Measurements from ENCODE around the gene SPTSSB.
A peak's percentile ranks its signal among the peaks of the same experiment; 100 is the strongest.

Gene SPTSSB

DNA sequence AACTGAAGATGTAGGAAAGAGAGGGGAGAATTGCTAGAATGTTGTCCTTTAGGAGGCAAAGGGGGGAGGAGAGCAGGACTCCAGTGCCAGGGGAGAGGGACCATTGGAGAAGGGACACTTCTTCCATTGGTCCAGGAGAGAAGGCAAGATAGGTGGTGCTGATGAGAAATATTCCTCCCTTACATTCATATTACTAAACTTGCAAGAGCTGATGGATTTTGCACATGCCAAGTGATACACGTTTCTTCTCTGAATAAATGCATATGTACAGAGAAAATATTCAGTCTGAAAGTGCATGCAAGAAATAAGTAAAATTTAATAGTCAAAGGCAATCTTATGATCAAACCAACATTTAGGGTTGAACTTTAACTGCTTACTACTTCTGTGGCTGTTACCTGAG, 21.5 kb upstream of the SPTSSB start:
- DNase-seq: no peak

DNA sequence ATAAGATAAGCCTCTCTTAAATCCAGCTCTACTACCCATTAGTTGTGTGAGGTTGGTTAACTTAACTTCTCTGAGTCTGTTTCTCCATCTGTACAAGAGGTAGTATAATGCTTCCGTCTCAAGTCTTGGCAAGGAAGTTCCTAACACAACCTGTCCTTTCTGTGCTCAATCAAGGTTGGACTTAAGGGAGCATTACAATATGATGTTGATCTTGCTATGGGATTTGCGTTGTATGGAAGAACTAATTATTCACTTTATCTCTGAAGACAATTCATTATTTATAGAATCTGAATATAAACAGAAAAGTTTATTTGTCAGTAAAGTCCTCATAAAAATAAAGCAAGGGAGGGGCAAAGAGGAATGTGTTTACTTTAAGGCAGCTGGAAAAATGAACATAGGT, 18.9 kb upstream of the SPTSSB start:
- DNase-seq: no peak

DNA sequence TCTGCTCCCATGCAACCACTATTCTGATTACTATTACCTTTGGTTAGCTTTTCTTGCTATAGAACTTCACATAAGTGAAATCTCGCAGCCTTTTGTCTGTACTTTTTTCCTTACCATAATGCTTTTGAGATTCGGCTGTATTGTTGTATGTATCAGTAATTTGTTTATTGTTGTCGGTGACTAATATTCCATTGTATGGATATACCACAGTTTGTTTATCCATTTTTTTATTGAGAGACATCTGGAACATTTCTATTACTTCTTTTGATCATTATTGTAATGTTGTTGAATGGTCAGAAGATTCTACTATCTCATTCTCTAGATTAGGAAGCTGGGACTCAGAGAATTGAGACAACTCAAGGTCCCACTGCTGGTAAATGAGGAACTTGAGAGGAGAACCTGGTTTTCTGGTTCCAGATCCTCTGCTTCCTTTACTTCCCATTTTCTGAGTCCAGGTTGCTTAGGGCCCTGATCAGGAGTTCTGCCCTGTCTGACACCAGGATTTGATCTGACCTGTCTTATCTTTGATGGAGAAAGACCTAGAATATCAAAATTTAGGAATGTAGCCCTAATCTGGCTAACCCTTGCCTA, 18.2 kb upstream of the SPTSSB start:
- DNase-seq: no peak

DNA sequence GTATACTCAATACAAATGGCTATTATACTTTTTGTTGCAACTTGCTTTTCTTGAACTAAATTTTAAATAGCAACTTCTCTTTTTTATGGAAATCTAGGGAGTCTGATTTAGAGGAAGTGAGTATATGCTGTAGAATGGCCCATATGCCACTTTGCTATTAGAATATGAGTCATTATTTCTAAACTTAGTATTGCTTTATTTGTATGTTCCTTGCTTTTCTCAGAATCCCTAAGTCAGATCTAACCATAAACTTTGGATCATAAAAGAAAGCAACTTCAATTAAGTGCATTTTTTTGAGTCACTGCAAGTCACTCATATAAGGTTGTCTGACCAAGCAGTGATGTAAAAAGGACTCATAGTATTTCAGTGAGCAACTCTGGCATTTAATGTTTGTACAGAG, 17.5 kb upstream of the SPTSSB start:
- DNase-seq: no peak

DNA sequence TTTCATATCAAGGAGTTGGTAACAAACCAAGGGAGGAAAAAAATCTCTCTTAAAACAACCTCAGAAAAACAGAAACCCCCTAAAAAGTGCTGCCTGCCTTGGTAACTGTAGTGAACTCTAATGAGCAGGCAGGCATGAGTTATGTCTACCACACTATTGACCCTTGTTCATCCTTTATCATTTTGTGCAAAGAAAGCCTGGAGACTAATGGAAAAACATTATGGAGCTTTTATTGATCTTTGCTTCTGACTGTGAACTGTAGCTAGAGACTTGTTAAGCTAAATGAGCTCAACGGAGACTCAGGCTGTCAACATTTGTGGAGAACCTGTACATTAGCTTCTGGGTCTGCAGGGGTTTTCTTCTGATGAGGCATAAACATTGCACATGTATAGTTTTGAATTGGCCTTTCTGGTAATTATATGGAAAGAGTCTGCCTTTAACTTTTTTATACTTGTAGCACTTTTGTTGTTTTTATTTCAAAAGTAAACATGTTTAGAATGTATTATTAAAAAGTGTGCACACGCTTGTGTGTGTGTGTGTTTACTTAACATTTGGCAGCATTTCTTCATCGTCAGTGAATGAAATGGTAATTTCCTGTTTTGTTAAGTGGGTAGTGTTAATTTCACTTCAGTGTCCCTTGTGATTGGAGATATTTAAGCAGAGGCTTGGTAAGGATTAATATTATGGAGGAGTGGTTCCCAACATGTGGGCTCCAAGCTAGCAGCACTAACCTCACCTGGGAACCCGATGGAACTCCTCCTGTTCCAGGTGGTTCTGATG, 15.9 kb upstream of the SPTSSB start:
- DNase-seq: no peak

DNA sequence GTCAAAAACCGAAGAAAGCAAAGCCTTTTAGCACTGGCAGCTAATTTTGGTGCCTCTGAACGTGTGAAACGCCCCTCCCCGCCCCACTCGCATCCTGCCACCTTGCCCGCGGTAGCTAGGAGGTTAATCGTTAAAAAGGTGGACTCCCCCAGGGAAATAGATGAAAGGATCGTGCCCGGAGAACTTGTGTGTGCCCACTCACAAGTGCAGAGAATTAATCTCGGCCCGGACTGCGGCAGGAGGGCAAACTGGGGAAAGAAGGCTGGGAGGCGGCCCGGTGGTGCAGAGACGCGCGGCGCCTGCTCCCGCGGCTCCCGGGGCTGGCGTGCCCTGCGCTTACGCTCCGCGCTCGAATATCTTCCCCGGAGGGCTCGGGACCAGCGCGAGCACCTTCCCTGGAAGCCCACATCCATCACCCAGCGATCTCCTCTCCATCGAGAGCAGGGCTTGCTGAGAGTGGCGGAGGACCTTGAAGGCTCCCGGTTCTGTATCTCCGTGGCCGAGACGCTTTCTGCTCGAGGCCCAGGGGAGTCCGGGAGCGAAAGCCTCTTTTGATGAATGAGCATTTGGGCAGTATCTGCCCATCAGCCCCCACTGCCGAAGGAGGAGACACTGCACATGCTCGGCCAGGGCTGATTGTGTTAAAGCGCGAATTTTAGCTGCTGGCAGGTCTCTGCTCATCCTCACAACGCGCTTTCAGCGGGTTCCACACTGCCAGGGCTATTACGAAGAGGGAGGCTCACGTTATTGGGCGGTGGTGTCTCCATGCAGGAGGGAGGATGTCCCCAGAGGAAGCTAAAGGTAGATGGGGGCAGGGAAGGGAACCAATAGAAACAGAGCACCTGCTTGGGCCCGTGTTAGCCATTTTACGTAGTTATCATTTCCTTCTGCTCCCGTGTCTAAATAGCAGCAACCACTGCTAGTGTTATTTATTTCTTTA, 1.3 kb upstream of the SPTSSB start:
- peak in 55 of 58 donors; percentile 3 to 80 (median 46) for DNase-seq

DNA sequence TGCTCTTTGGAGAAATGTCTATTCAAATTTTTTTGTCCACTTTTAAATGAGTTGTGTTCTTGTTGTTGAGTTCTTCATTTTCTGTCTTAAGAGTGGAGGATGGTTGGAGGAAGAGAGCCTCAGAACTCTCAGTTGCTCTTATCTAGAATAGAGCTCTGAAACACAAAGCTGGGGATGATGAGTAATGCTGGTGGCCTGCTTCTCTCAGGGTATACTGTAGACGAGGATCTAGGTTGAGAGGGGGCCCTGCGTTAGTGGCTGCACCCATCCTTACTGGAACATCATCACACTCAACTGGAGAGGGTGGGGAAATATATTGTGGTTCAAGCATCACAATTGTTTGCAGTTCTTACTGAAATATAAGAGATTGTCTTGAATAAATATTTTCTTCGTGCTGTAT, 1.8 kb downstream of the SPTSSB start:
- DNase-seq: no peak

DNA sequence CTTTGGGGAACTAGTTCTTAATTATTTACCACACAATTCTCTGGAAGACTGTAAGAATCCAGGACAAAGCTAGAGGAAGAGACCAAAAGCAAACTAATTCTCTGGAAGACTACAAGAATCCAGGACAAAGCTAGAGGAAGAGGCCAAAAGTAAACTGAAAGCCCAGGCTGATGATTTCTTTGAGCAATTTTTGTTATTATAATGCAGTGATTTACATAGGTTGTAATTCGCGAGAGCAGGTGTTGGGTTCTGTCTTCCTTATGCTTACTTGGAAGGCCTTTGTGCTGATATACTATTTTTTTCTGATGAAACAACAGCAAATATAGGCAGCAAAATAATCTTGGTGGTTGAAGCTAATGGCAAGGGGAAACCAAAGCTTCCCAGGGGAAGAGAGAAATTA, 5.2 kb downstream of the SPTSSB start:
- DNase-seq: no peak

- DNase-seq: no peak
Observed at GRCh38 chr3:161358488-161358887, 12.8 kb downstream of the SPTSSB start.

GRCh38 chr3:161356287-161356686, 15.0 kb downstream of the SPTSSB start:
- no peak for DNase-seq

GRCh38 chr3:161355508-161355907, 15.8 kb downstream of the SPTSSB start:
- DNase-seq: no peak

DNA sequence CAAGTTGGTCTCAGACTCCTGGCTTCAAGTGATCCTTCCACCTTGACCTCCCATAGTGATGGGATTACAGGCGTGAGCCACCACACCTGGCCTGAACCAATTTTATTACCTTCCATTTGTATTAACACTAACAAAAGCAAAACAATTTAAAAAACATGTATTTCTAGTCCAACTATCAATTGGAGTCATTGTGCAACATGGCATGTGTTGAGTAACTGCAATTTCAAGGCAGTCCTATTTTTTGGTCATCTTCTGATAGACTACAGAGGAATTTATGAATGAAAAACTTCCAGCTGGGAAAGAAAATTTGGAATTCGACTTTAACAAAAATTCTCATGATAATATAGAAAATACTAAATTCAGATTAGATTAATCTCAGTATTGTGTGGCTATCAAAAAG, 16.8 kb downstream of the SPTSSB start:
- no peak for DNase-seq

- DNase-seq: no peak
Observed at GRCh38 chr3:161351330-161351729, 20.0 kb downstream of the SPTSSB start.

- DNase-seq: no peak
Observed at GRCh38 chr3:161350916-161351315, 20.4 kb downstream of the SPTSSB start.

DNA sequence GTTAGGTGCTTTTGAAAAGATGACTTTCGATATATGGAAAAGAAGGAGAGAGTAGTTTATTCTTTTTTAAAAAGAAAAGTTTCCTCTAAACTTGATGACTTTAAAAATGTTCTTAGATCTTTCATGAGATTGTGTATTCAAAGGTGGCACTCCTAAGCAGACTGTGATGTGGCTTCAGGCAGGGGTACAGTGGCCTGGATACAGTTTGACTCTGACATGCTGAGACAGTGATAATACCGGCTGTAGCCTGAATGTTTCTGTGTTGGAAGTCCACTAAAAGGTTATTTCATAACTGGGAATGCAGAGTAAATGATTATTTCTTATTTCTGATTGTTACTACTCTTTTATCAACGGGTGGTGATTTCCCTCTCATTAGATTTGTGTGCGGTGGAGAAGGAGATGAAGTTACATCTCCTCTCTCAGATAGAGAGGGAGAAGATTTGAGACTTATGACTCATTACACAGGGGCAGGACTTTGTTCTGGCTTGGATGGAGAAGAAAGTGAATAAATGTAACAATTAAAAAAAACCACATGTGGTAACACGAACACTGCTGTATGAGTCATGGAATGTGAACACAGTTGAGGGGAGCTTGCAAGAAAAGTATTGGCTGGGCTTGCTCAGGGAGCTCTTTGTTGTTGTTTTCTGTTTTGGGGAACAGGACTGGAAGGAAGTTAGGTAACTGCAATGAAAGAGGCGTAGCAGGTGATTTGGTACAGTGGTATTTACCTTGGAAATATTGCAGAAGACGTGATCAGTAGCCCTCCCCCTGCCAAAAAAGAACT, 21.6 kb downstream of the SPTSSB start:
- no peak for DNase-seq

DNA sequence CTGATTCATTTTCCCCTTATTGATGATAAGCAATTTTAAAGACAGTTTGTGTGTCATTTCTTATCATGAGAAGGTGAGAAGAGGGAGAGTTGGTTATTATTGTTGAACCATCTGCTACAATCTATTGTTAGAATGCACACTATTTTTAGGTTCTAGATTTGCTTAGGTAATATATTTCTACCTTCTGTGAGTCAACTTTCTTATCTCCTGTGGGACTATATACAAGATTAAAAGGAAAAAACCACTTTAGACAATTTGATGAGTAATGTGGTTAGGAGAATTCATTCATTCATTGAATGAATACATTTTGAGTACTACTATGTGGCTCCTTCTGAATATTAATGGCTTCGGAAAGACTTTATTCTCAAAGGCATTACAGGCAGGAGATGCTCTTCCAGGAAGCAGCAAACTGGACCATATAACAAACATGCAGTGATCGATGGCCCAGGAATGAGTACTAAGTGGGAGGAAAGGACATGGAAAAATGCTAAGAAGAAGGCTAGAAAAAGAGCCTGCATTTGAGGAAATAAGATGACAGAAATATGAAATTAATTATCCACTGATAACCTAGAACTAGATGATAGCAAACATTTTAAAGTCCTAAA, 22.4 kb downstream of the SPTSSB start:
- DNase-seq: no peak

DNA sequence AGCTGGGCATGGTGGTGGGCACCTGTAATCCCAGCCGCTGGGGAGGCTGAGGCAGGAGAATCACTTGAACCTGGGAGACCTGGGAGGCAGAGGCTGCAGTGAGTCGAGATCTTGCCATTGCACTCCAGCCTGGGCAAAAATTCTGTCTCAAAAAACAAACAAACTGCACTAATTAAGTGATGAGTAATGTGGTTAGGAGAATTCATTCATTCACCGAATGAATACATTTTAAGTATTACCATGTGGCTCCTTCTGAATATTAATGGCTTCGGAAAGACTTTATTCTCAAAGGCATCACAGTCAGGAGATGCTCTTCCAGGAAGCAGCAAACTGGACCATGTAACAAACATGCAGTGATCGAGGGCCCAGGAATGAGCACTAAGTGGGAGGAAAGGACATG, 23.6 kb downstream of the SPTSSB start:
- DNase-seq: no peak

- DNase-seq: no peak
Observed at GRCh38 chr3:161345023-161345422, 26.3 kb downstream of the SPTSSB start.

DNA sequence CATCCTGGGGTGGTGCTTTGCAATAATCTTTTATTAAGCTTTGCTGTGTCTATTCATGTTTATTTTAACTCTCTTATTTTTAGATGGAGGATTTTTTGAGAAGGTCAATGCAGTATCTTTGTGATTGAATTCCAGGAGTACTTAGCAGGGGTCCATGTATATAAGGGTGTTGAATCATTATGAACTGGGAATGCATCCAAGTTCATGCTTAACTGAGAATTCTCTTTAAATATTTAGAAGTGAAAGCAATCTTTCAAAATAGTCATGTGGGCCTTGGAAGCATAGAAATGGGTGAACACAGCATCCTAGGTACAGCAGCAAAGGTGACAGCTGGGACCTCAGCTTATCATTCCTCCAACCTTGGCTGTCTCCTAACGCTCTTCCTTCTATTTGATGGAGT, 27.3 kb downstream of the SPTSSB start:
- DNase-seq: no peak

GRCh38 chr3:161343540-161343939, 27.8 kb downstream of the SPTSSB start:
- DNase-seq: no peak

DNA sequence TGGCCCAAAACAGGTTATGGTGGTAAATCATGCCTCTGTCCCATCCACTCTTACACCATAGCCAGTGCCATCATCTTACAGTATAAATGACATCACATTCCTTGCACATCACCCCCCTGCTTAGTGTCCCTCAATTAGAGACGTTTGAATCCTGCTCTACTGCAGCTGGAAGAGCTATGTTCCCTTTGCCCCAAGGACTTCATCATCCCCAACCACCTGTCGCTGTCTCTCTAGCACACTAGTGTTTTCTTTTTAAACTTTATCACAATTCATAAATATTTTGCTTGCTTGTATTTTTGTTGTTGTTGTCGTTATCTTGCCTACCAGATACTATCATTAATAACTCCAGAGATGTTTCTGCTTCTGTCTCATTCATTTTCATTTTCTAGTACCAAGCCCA, 28.7 kb downstream of the SPTSSB start:
- DNase-seq: no peak
